Eye (tissue), 1 donor: ENCODE measurements around the gene TUBB6.
A peak's percentile ranks its signal among the peaks of the same experiment; 100 is the strongest.

ENCODE experiments used
- DNase-seq: peaks from one replicate; pipeline ENCODE4 v3.0.0-alpha.2; 2015

TUBB6 gene

DNA sequence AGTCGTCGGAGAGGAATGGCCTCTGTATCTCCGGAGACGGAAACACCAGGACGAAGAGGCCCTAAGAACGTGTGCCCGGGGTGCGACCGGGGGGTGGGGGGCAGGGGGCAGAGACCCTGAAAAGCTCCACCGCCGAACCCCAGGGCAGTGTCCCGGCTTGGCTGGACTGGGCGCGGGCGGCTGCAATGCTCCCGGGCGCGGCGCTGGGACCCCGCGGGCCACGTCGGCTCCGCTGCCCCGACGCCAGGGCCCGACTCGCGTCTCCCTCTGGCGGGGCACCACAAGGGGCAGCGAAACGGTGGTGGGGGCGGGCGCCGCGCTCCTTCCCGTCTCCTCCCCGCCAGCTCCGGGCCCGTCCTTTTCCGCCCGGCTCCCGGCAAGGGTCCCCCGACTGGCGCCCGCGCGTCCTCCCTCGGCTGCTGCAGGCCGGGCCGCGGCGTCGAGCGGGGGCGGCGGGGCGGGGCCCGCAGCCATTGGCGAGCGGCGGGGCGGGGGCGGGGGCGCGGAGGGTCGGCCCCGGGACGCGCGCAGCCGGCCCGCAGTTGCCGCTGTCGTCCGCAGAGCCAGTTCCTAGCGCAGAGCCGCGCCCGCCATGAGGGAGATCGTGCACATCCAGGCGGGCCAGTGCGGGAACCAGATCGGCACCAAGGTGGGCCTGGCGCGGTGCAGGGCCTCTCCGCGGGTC lies at the start of gene TUBB6:
TUBB6 (plus strand) TSS at position 541 of the 685 bp plus-strand sequence; CDS start at position 593, 52 bp downstream.
- DNase-seq, result peak; percentile 77

DNA sequence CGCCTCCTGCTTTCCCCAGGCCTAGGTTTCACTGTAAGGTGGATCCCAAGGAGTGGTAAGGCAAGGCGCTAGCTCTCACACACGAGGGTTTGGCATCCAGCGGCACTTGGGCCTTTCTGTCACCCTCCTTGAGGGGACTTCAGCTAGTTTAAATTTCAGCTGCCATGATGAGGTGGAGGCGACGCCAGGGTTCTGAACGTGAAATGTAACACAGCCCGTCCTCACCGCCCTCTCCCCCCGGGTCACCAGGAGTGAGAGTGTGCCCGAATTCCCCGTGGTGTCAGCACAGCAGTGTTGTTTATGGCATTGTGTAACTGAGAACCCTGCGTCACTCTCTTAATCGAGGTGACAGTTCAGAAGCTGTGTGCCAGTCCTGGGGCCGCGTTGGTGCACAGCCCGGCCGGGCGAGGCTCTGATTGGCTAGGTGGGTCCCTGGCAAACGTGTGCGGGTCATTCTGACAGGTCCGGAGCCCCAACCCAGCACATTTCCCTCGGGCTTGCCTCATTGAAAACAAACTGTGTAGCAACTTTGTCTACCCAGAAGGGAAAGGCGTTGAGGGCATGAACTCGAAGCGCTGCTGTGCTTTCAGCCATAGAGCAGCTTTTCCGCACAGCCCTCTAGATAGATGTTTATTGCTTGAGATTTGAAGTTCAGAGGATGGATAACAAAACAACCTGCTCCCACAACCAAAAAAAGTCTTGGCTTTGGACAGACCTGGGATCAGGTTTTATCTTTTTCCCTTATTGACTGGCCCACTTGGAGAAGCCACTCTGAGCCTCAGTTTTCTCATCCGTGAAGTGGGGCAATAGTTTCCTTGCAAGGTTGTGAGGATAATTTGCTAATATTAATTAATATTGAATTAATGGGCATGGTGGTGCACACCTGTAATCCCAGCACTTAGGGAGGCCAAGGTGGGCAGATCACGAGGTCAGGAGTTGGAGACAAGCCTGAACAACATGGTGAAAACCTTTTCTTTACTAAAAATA lies 49.0 kb upstream of the TUBB6 start:
- DNase-seq, result no peak

DNA sequence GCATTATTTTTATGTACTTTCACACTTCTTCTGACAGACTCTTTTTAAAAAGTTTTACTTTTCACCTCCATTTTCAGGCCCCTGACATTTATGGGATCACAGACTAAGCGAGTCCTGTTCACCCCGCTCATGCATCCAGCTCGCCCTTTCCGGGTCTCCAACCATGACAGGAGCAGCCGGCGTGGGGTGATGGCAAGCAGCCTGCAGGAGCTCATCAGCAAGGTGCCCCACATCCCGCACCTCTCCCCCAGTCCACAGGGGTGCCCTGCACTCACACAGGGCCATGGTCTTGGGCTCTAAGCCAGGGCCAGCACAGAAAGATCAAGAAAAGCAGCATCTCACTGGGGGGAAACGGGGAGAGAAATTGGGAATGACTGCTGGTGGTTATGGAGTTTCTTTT lies 45.3 kb upstream of the TUBB6 start:
- DNase-seq, result no peak

DNA sequence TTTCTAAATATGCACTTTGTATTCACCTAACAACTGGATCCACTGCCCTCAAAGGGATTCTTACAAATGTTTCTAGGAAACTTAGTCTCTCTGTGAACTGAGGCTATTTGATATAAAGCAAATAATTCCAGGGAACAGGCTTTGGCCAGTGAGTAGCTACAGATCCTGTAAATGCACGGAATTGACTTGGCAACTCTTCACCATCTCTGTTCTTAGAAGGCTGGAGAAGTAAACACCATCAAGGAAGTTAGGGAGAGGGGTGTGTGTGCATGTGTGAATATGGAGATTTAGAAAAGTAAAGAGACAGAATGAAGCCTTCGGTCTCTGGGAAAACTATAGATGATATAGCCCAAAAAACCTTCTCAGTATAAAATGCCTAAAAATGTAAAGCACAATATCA lies 43.2 kb upstream of the TUBB6 start:
- DNase-seq, result no peak

DNA sequence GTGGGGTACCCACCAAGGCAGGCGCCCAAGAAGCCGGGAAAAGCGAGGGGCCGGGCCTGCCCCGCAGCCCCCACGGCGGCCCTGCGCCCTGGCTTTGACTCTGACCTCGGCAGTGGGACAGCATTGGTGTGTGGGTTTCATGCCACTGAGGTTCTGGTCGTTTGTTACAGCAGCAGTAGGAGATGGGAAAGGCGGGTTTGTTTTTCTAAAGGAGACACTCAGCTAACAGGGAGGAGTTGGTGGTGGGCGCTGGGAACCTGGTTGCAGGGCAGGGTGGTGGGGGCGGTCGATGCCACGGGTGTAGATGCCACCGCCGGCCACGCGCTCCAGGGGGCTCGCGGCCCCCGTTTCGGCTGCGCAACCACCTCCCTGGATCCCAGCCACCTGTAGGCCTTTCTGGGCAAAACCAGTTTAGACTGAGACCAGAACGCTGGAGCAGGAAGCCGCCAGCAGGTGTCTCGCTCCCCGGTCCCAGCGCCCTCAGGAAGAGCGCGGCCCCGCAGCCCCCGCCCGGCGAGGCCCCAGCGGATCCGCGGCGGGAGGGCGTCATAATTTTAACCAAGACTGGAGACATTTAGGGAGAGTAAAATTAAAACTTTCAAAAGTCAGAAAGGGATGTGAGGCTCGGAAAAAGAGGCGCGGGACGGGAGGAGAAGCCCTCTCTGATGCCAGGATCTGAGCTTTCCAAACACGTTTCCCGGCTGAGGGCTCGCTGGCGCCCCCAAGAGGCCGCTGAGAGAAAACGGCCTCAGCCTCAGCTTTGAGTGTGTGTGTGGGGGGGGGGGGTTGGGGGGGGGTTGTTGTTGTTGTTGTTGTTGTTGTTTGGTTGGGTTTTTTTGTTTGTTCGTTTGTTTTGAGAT lies 36.4 kb upstream of the TUBB6 start:
- peak; percentile 95 for DNase-seq

DNA sequence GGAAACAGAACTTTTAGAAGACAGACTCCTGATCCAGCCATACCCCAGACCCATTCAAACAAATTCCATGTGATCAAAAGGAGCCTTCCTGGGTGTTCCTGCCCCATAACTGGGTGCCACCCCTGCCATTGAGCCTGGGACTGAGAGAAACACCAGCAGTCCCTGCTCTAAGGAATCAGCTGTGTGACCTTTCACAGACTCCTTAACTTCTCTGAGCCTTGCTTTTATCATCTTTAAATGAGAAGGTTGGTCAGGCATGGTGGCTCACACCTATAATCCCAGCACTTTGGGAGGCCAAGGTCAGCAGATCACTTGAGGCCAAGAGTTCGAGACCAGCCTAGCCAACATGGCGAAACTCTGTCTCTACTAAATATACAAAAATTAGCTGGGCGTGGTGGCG lies 33.2 kb upstream of the TUBB6 start:
- no peak for DNase-seq

DNA sequence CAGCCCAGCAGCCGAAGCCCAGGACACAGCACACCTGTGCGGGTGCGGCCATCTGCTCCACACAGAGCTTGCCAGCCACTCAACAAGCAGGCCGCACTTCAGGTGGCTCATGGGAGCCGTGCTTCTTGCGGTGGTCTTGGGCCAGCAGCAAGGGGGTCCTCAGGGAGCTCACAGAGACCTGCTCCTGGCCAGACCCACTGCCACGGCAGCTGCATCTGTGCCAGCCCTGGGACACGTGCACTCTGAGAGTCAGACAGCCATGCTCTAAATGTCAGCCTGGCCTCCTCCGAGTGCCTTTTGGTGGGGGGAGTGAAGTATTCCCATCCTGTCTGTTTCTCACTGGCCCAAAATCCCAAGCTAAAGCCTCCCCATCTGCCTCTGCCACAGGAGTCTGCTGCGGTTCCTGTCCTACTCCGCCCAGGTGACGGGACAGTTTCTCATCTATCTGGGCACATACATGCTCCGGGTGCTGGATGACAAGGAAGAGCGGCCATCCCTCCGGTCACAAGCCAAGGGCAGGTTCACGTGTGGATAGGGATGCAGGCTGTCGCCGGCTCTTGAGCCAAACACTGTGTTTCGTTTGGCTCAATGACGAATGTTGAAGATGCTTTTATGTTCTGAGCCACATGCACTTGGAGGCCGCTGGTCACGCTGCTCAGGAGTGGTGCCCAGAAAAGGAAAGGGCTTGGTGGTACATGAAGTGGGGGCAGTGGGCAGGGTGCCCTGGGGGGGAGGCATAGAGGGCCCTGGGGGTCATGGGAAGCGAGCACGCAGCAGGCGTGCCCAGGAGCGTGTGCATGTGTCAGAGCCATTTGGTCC lies 31.1 kb upstream of the TUBB6 start:
- DNase-seq, result no peak

DNA sequence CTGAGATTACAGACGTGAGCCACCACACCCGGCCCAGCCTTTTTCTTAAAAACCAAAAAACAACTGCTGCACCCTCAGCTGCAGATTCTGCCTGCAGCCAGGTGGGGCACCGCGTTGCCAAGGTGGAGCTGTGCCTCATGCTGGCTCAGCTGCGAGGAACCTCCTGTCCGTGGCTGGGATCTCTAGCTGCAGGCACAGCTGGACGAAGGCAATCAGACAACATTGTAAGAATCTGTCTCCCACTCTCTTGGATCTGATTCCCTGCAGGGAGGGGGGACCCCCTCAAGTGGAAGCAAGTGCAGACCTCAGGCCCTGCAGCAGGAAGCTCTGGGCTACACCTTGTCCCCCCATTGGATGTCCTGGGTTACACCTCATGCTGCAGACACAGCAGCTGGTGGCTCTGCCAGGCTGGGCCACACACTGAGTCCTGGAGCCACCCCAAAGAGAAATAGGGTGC lies 29.8 kb upstream of the TUBB6 start:
- DNase-seq, result no peak

DNA sequence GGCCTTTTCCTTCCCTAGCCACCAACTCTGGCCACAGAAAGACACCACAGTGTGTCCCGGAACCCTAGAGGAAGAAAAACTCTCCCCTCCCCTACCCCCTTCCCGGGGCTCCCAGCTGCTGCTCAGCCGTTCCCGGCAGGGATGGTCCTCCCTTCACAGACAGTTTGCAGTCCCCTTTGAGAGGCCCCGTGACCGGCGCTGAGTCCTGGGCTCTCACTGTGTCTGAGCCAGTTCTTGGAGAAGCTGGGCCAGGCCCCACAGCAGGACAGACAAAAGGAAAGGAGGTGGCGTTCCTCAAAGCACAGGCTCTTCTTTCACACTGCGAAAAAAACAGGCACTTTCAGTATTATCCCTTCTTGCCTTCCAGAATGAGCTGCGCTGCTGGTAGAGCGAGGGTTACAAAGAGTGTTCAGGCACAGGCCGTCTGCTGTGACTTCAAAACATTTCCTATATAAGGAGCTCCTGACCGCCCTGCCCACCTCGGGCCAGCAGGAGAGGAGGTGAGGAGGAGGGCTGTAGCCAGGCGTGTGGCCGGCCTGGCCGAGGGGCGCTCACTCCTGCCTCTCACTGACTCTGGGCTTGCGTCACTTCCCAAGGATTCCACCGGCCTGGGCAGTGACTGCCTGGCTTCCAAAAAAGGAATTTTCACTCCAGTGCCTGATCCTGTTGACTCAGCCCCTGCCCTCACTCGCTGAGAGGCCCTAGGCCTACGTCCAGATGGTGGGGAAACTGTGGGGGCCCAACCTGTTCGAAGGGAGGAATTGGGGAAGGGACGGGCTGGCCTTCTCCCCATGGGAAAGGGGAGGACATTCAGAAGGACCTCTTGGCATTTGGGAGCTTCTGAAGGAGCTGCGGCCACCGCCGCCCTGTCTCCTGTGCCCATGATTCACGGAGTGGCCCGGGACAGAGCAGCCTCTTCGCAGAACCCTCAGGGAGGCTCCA lies 29.0 kb upstream of the TUBB6 start:
- peak; percentile 89 for DNase-seq

DNA sequence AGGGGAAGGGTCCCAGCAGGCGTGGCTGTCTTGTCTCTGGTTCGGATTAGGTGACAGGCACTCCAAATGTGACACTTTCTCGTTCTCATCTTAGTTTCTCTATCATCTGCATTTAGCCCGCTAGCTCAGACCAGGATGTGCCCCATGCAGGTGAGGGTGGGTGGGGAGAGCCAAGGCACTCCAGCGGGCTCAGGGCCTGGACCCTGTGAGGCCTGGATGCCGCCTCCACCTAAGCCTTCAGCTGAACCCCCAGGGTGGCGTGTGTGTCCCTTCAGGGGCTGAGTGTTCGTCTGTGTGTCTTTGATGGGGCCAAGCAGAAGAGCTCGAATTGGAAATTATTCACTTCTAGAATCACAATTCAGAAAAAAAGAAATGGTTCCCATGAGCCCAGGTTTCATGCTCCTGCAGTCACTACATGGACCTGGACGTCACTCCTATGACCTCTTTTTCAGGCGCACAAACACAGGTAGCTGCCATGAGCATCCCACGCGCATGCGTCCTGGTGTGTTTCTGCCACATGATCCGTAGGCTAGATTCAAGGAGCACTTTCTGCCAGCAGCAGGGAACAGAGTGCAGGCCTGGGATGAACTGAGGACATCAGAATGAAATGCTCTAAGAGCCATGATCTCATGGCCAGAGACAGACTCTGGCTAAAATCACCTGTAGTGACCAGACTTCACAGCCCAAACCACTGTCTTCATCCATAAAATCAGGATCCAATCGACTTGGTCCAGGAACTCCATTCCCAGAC lies 28.1 kb upstream of the TUBB6 start:
- no peak for DNase-seq

DNA sequence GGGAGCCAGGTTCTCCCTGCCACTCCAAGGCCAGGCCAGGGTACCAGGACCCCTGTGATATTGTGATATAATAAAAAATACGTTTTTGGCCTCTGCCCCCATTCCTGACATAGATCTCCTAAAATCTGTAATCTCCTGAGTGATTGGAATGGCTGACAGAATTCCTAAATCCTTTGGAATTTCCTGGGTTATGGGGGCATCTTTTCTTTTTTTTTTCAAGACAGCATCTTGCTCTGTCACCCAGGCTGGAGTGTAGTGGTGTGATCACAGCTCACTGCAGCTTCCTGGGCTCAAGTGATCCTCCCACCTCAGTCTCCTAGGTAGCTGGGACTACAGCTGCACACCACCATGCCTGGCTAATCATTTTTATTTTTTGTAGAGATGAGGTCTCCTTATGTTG lies 26.2 kb upstream of the TUBB6 start:
- no peak for DNase-seq

DNA sequence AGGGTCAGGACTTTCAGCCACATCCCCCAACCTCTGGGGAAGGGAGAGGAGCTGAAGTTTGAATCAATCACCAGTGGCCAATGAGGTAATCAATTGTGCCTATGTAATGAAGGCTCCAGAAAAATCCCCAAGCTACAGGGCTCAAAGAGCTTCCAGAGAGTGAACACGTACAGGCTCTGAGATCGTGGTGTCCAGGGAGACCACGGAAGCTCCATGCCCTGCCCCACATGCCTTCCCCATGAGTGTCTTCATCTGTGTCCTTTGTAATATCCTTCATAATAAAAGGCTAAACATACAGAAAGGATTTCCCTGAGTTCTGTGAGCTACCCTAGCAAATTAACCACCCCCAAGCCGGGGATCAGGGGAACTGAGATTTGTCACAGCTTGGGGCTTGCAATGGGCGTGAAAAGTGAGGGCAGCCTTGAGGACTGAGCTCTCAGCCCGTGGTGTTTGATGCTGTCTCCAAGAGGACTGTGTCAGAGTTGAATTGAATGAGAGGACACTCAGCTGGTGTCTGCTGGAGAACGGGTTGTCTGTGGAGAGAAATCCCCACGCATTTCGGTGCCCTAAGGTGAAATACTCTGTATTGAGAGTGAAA lies 25.5 kb upstream of the TUBB6 start:
- no peak for DNase-seq

DNA sequence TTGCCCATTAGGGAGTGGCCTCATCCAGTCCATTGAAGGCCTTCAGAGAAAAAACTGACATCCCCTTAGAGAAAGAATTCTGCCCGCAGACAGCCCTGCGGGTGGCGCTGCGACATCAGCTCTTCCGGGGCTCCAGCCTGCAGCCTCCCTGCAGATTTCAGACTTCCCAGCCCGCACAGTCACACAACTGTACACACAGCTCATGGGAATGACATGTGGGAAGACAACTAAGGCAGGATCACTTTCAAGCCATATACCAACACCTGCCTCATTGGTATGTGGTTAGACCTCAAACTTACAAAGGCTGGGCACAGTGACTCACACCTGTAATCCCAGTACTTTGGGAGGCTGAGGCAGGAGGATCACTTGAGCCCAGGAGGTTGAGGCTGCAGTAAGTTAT lies 24.8 kb upstream of the TUBB6 start:
- no peak for DNase-seq

DNA sequence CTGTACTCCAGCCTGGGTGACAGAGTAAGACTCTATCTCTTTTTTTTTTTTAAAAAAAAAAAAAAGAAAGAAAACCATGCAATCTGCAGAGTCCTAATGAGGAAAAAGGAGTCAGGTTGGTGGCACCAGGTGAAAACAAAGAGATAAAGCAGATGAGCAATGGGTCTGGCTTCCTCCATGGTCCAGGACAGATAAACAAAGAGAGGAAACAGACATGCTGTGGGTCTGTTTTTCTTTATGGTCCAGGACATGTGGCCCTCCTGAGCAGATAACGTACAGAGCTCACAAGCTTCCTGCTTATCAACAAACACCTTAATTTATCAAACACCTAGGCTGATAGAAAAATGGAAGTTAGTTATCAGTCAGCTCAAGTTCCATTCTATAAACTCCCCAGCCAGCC lies 24.4 kb upstream of the TUBB6 start:
- no peak for DNase-seq

DNA sequence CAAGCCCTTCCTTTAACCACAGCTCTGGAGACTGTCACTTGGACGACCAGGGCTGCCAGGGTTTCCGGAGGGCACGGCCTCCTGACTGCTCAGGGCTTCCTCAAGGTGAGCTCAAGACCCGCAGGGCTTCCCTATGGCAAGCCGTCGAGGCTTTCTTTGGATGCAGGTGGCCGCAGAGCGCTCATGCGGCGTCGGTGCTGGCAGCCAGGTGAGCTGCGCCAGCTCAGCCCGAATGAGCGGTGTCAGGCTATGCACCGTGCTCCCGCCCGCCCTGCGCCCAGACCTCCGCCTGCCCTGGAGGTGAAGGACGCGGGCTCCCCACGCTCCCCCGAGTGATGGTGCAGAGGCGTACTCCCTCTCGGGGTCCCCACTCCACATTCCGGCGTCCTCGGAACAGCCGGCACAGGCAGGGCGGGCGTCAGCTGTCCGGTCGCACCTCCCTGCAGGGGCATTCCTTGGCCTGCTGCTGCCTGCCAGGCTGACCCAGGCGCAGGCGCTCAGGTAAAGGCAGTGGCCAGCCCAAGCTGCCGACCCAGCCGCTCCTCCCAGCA lies 20.8 kb upstream of the TUBB6 start:
- peak; percentile 49 for DNase-seq

DNA sequence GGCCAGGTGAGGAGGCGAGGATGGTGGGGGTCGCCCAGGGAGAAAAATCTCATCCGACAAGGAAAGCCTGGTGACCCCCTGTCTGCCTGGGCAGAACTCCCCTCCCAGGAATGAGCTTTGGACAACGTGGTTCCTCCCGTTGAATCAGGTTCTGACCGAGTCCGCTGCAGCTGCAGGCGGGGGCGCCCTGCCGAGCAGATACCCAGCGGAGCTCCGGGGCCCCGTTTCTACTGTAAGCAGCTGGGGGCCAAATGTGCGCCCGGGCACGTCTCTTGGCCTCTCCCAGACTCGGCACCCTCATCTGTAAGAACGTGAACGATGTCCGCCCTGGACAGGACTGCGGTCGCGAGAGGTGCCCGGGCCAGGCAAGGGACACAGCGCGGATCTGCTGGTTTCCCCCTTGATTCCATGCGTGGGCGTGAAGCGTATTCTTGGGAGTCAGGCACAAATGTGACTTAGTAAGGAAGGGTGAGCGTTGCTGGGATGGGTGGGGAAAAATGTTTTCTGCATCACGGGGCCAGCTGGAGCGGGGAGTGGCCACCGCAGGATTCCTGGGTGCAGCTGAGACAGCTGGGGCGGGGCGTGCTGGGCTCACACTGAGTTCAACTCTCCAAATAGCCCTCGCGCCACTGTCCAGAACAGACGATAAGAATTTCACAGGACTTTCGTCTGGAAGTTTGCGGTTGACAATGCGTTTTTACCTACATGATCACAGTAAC lies 20.2 kb upstream of the TUBB6 start:
- peak; percentile 78 for DNase-seq

DNA sequence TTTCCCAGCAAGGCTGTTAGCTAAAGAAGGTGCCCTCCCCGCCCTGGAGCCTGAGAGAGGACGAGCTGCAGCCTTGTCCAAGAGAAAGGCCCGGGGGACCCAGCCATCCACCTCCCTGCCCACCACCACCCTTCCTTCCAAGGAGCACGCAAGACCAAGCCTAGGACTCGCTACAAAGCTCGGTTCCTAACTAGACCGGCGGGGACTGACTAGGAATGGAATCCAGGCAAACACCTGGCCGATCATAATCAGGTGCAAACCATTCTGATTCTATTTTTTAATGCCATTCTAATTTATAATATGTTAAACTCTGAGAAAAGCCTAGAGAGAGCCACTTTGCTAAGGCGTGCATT lies 19.7 kb upstream of the TUBB6 start:
- DNase-seq, result no peak

DNA sequence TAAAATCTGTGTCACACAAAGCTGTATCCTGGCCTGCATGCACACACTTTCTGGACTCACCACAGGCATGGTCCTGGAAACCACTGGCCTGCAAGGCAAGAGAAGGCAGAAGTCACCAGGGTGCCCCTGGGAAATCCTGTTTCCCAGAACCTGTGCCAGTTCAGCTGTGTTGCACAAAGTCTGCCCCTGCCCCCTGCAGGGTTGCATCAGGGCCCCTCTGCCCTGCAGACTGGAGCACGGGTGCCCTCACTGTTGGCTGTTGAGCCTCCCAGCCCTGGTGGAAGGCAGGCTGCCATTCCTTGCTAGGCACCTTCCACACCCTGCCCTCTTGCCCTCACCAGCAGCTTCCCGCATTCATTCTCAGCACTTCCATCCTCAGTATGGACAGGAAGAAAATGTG lies 18.0 kb upstream of the TUBB6 start:
- no peak for DNase-seq

DNA sequence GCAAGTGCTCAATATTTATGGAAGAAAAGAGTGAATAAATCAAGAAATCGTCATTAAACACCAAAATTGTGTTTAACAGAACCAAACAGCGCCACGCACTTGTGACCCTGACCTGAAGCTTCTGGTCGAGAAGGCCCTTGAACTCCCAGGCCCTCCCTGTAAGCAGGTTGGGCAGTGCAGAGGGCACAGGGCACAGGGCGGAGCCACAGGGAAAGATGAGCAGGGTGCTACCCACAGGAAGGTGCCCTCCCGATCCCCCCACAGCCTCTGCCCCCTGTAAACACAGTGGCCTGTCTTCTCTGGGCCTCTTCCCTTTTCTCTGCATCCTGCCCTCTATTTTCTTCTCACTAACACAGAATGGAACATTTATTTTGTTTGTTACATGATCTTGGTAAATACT lies 16.9 kb upstream of the TUBB6 start:
- no peak for DNase-seq
